H1 (cell line): ENCODE measurements around the gene CEACAM1. TPM values are rescaled to one million over a fixed set of nuclear protein-coding genes. Genes with fewer than 3 reads are reported as not detected.

Experiments used
- KDM5A ChIP-seq: fragments of 200-600 bp; IDR thresholded peaks from 2 replicates; pipeline ENCODE4 v1.7.1; 2012; ENCODE audit warnings: mild to moderate bottlenecking, low read length, inconsistent platforms, mixed read lengths
- SIN3A ChIP-seq, 2 experiments: IDR thresholded peaks in 1 of 2; conservative IDR thresholded peaks in 1 of 2; 2 replicates each; pipeline ENCODE4 v1.6.1; 2011 to 2012; ENCODE audit warnings: low read length in 2 of 2, improper control_type of control experiment in 1 of 2, low read depth in 1 of 2, mild to moderate bottlenecking in 1 of 2
- SUZ12 ChIP-seq: fragments of 200-600 bp; sonication (generic); IDR thresholded peaks from 2 replicates; pipeline ENCODE4 v1.6.1; 2012; ENCODE audit warnings: mild to moderate bottlenecking, inconsistent platforms, low read length, moderate library complexity, mixed read lengths
- polyA plus RNA-seq, 7 experiments: library from polyadenylated mRNA; depleted of rRNA in 3 of 7; stranded (reverse) in 5 of 7; unstranded in 2 of 7; fragments of >200 nt in 5 of 7; fragments of 200-250 nt in 2 of 7; gene quantifications; 1 replicate in 5 of 7; 2 replicates in 1 of 7; 4 replicates in 1 of 7; pipeline versions ENCODE4 v1.2.1 to v1.2.3, GENCODE V29; 2011 to 2013; ENCODE audit warnings: missing spikeins in 2 of 7, mixed read lengths in 2 of 7
- total RNA-seq: library from RNA; stranded (reverse); fragmentation: NEBNext Ultra II Directional; extraction: Animal tissue kit (Norgen Biotek cat#: 25700); gene quantifications from 2 replicates; pipeline ENCODE4 v1.2.1, GENCODE V29; 2021

CEACAM1 gene
- total and polyA plus RNA-seq, 2 of the 8 experiments (the other 6 are each of a cell fraction or from before 2014, with no cell fraction given): 1.8 to 3.6 TPM

DNA sequence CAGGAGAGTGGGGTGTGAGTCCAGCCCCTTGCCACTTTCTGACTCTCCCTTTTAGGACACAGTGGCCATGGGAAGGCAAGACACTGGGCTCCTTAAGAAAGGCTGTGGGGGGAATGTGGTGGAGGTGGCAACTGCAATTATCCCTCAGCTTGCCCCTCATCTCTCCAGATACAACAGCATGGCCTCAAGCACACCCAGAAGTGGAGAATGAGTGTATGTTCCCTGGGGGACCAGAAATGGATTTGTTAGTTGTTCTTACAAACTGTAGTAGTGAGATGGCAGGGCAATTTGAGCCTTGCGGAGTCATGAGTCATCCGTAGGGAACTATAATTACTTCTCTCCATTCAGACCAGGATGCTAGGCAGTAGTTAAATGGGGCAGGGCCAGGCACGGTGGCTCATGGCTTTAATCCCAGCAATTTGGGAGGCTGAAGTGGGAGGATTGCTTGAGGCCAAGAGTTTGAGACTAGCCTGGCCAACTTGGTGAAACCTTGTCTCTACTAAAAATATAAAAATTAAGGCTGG is 59.9 kb downstream of the CEACAM1 start (continued):
- TF ChIP-seq KDM5A (no peak), SIN3A (conservative IDR thresholded peaks at IDR 0.05 in 1 of 2, IDR thresholded peaks at IDR 0.05 in 1 of 2; ENCODE audit: low read depth in 1 of 2, low read length in 2 of 2) (no peak), SUZ12 (no peak)
- TF ChIP-seq, all 59 proteins: peak for 0
